A204.1 (cell line): ENCODE data around the gene SPIRE1.

ENCODE experiments used
- FAIRE-seq: peaks from 2 replicates; lab custom pipeline; 2012; peaks lifted over from hg19 to GRCh38; lab: Jason Lieb, UNC

The SPIRE1 gene

DNA sequence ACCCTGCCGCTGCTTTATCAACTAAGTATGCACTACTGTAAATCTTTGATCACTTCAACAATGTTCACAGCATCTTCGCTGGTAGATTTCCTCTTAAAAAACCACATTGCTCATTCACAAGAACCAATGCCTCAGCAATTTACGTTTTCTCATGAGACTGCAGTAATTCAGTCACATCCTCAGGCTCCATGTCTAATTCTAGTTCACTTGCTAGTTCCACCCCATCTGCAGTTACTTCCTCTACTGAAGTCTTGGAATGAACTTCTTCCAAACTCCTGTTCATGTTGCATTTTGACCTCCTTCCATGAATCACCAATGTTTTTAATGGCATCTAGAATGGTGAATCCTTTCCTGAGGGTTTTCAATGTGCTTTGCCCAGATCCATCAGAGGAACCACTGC lies 214.4 kb downstream of the SPIRE1 start:
- FAIRE-seq = no peak

DNA sequence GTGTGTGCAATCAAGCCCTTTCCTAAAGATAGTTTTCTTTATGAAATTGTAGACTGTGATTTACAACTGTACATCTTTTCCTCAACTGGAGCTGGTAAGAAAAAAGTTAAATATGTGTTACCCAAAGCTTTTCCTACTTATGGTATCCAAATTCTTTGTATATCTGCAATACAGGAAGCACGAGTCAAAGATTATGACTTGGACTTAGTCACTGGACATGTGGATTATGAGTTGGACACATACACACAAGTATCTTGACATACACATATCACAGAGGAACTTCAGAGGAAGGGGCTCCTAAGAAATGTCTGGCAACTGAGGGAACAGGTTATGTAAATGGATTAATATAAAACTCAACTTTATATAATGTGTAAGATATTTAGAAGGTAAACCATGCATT lies 215.0 kb downstream of the SPIRE1 start:
- no peak for FAIRE-seq

DNA sequence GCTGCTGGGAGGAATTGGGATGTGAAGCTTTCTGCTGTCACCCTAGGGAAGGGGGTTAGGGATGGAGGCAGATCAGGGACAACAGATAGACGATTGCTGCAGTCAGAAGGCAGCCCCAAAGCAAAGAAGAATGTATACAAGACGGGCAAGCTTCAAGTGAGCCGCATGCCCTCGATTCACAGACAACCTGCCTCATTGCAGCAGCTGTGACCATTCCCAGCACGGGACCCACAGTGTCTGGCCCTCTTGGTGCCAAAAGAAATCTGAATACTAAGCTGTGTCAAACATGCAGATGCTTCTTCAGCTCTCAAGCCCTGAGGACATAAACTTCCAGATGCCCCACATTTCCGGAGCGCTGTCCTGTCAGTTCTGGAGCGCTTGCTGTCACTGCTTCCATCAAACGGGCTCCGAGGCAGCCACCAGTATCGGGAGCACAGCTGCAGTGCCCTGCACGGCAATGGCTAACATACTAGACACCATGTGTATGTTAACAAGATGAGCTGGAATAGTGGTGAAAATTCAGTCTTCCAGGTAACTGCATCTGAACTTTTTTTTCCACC lies 216.4 kb downstream of the SPIRE1 start:
- FAIRE-seq = no peak

DNA sequence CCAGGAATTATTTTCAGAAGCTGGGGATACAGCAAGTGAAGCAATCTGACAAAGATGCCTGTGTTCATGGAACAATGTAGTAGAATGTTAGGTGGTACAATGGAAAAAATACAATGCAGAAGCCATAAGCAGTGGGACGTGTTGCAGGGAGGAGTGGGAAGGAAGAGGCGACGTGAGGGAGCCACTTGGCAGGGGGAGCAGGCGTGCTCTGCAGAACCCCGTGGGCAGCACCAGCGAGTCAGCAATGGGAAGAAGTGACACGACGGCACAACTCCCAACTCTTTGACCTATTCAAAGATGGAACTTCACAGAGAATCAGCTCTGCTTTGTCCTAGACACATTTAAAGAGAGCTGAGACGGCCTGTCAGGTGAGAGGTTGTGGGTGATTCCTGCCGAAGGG lies 219.7 kb downstream of the SPIRE1 start:
- FAIRE-seq = no peak

DNA sequence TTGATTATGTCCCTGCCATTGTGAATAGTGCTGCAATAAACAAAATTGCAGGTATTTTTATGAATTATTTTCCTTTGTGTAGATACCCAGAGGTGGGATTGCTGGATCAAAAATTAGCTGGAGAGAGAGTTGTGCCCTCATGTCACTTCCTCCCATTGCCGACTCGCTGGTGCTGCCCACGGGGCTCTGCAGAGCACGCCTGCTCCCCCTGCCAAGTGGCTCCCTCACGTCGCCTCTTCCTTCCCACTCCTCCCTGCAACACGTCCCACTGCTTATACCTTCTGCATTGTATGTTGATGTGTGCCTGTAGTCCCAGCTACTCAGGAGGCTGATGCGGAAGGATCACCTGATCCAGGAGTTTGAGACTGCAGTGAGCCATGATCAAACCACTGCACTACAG lies 222.0 kb downstream of the SPIRE1 start:
- FAIRE-seq = no peak

DNA sequence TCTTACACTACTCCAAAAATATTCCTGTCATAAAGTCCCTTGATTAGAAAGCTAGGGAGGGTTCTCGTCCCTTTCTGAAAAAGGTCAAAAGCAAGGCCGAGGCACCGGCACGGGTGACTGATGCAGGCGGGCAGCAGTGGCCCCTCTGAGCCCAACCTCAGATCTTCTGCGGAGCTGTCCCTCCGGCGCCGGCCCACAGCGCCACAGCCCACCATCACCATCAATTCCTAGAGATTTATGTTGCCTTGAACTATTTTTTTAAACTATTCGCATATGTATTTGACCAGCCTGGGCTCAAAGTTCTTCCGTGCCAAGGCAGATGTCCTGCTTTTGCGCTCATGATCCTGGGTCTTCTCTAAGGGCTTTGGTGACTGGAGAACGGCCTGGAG lies 223.4 kb downstream of the SPIRE1 start:
- no peak for FAIRE-seq

DNA sequence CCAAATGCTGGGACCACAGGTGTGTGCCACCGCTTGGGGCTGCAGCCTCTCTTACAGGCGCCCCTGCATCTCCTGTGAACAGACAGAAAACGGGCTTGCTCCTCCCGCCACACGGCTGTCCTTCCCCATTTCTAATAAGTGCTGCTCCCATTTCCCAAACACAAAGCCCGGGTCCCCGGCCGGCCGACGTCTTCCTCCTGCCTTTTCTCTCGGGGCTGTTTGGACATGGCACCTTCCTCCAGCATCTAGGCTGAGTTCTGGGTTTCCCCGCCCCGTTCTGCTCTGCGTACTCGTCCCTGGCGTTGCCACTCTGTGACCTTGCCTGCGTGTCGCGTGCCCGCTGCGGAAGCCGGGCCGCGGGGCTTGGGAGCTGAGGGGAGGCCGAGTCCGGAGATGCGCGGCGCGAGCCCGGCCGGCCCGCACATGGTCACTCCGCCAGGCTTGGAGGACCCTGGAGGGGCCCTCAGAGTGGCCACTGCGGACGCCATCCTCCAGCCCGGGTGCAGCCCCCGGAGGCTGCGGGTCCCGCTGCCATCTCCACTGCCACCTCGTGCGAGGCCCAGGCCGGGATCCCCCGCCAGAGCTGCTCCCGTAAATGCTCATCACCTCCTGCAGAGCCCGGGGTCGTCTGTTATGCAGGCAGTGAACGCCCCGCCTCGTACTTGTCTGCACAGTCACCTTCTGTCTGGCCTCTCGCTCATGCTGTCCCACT lies 223.9 kb downstream of the SPIRE1 start:
- FAIRE-seq = no peak

DNA sequence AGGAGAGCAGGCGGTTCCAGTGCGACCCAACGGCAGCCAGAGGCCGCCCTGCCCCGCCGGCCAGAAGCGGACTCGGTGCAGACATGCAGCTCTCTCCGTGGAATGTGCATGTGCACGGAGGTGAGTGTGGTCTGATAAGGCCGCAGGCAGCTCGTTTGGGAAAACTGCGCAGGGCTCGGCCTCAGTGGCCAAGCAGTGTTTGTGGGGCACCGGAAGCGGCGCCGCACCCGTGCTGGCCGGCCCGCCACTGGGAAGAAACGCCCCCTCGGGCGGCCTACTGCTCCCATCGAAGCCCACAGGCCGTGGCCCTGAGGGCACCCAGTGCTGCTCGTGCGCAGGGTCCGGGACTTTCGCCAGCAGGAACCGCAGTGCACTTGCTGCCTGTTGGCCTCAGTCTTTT lies 225.0 kb downstream of the SPIRE1 start:
- FAIRE-seq = no peak

DNA sequence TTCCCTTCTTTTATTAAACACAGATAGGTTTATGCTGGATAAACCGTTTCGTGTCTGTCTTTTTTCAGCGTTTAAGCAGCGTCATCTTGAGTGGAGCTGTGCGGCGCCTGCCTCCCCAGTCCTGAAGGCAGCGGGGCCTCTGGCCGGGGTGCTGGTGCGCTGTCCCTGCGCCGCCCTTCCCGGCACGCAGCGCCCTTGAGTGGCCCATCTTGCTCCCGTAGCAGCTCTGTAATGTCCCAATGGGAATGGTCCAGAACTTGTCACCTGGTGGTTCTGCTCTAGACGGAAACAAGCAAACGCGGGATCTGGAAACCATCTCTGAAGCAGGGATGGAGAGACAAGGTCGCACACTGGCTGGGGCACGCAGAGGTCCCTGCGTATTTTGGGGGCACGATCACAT lies 225.7 kb downstream of the SPIRE1 start:
- FAIRE-seq = no peak

DNA sequence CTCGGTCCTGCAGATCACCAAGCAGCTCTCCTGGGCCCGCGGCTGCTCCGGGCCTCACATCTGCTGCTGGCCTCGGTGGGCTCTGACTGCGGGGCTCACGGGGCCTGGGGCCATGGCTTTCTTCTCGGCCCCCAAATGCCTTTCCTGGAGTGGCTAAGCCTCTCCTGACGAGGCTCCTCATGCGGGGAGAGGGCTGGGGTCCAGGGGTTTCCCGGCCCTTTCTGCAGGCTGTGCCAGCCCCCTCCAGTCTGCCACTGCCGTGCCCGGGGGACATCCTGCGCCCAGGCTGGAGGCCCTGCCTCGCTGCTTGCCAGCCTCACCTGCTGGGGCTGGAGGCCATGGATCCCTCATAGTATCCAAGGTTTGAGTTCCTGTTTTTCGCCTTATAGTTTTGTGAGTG lies 226.3 kb downstream of the SPIRE1 start:
- FAIRE-seq = no peak

DNA sequence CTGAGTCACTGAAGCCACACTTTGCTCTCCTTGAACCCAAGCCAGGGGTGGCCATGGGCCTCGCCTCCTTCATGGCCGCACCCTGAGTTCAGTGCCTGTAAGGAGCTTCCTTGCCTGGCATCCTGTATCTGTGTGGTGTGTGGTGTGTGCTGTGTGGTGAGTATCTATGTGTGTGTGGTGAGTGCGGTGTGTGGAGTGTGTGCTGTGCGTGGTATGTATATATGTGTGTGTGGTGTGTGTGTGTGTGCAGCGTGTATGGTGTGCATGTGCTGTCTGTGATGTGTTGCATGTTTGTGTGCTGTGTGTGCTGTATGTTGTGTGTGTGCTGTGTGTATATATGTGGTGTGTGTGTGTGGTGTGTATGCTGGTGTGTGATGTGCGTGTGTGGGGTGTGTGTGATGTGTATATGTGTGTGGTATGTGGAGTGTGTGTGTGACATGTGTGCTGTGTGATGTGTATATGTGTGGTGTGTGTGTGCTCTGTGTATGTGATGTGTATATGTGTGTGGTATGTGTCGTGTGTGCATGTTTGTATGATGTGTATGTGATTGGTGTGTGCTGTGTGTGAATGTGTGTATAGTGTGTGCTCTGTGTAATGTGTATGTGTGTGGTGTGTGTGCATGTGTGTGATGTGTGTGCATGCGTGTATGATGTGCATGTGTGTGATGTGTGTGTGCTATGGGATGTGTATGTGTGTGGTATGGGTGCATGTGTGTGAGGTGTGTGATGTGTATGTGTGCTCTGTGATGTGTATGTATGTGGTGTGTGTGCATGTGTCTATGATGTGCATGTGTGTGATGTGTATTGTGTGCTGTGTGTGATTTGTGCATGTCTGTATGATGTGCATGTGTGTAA lies 227.5 kb downstream of the SPIRE1 start:
- no peak for FAIRE-seq

DNA sequence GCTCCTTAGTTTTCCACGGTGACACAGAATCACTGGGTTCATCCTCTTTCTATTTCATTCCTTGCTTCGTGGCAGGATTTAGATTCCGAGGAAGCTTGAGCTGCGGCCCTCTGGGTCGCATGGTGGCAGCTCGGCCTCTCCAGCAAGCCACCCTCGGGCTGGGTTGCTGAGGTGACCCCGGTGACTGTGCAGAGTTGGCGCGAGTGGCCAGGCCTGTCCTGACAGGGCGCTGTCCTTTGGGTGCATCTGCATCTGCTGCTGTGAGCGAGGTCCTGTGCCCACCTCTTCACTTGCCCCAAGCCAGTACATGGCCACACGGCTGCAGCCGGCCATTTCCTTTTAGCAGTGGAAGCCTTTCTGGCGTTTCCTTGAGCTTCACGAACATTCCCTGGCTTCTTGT lies 228.4 kb downstream of the SPIRE1 start:
- no peak for FAIRE-seq

DNA sequence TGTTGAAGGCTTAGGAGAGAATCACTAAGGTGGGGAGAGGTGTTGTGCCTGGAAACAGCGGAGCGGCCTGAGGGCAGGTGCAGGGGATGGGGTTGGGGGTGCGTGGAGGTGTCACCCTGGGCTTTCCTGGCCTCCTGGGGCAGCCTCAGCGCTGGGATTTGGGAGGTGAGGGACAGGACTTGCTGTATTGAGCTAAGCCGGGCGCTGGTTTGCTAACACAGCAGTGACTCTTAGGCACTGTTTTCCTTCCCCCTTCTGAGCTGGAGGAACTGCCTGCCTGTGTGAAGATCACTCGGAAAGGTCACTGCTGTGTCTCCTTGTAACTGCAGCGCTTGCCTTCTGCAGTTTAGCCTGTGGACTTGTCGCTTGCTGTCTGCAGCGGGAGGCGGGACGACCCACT lies 229.0 kb downstream of the SPIRE1 start:
- FAIRE-seq = no peak

DNA sequence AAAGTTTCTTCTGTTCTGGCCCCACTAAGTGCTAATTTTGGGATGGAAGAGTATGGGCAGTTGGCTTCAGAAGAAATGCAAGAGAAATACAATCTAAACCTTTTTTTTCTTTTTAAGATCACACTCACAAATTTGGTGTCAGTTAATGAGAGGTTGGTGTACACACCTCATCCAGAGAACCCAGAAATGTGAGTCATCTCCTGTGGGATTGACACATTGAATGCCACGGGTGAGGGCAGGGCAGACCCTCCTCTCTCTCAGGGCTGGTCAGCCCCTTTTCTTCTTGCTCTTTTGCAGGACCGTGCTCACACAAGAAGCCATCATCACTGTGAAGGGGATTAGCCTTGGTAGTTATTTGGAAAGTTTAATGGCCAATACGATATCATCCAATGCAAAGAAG lies 231.0 kb downstream of the SPIRE1 start:
- no peak for FAIRE-seq

DNA sequence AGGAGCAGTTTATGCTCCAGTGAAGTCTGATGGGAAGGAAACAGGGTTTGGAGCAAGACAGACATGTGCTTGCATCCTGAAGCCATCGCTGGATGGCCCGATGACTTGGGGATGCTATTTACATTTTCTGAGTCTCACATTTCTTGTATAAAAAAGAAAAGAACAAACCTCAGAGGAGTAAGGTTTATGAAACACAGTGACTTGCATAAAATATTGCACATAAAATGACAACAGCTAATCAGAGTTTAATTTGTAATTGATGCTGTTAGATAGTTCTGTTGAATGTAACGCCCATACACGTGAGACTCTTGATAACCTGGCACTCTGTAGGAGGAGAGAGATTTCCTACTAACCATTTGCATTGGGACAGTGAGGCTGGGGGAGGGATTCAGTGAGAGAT lies 233.7 kb downstream of the SPIRE1 start:
- no peak for FAIRE-seq

DNA sequence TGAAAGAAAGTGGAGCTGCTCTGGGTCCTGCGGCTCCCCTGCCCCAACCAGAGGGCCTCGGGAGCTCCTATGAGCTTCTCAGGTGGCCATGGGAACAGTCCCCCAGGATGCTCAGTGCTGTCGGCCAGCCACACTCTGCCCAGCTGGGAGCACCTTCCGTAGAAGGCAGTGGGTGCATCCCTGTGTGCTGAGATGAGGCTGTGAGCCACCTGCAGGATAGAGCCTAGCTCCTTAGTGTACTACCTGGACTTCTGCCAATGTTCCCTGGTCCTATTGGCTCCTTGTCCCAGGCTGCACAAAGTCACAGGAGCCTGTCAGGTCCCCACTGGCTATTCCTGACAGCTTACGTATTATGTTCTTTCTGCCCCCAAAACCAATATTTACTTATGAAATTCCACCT lies 234.1 kb downstream of the SPIRE1 start:
- FAIRE-seq = no peak

DNA sequence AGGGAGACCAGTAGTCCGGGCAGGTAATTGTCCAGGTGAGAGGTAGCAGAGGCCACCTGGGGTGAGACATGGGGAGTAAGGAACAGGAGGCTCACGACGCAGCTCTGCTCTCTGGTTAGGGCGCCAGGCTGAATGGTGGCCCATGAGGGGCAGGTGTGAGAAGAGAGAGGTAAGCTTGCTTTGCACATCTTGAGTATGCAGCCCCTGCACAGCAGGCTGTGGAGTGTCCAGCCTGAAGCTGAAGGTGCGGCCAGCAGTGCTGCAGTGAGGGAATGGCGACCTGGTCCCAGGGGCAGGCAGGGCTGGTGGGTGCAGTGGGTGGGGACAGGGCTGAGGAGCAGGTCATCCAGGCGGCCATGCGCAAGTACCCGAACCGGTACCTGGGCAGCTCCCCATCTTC lies 234.5 kb downstream of the SPIRE1 start:
- FAIRE-seq = no peak

DNA sequence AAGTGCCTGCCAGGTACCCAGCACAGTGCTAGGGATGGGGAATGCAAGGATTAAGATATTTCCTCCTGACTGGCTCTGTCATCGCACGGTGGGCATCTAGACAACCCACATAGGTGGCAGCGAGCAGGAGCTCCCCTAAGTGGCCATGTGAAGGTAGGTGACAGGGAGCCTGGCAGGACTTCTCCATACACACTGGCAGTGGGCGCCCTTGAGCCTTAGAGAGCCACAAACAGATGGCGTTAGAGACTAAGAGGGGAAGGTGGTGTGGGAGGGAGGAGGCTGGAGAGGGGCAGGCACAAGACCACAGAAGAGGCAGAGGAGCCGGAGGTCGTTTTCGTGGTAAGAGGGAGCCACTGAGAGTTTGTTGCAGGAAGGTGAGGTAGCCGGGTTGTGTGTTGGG lies 235.0 kb downstream of the SPIRE1 start:
- FAIRE-seq = no peak

DNA sequence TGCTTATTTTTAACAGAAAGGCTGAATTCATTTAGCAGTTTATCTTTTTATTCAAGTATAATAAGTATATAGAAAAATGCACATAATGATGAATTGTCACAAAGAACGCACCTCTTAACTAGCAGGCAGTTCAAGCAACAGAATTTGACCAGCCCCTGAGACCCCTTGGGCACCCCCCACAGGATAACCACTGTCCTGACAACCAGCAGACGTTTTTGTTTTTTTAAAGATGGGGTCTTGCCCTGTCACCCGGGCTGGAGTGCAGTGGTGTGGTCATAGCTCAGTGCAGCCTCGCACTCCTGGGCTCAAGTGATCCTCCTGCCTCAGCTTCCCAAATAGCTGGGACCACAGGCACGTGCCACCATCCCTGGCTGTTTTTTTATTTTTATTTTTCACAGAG lies 236.2 kb downstream of the SPIRE1 start:
- FAIRE-seq = no peak

DNA sequence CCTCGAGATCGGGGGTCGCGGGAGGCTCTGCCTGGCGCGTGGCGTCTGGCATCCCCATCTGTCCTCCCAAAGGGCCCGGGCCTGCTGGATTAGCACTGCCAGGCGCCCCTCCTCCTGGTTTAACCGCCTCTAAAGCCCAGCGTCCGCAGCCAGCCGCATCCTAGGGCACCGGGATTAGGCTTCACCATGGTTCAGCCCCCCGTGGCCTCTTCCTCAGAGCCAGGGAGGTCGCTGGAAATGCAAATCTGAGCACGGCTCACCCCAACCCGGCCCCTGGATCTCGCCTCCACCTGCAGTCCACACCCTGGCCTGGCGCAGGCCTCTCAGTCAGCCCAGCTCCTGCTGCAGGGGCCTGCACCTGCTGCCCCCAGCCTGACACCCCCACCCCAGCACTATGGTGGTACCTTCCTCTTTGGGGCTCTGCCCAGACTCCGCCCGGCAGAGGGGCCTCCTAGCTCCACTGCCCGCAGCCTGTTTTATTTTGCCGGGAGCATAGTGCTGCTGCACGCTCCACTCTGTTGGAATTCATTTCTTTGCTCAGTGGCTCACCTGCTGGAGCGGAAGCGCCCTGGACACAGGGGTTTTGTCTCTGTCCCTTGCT lies 237.0 kb downstream of the SPIRE1 start:
- FAIRE-seq = no peak

DNA sequence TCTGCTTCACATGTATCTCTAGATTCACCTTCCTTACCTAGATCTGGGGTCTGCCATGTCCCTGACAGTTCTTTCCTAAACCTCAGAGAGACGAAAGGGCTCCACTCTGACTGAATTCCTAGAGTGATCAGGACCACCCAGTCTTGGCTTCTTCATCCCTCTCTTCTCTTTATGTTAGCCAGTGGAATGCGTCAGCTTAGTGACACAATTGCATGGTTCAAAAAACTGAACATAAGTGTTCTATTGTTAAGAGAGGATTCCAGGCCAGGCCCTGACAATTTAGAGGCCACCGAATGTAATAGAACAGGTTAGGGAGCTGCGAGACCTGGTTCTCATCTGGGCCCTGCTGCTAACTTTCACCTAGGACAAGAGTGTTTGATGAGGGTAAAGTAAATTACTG lies 240.2 kb downstream of the SPIRE1 start:
- no peak for FAIRE-seq

DNA sequence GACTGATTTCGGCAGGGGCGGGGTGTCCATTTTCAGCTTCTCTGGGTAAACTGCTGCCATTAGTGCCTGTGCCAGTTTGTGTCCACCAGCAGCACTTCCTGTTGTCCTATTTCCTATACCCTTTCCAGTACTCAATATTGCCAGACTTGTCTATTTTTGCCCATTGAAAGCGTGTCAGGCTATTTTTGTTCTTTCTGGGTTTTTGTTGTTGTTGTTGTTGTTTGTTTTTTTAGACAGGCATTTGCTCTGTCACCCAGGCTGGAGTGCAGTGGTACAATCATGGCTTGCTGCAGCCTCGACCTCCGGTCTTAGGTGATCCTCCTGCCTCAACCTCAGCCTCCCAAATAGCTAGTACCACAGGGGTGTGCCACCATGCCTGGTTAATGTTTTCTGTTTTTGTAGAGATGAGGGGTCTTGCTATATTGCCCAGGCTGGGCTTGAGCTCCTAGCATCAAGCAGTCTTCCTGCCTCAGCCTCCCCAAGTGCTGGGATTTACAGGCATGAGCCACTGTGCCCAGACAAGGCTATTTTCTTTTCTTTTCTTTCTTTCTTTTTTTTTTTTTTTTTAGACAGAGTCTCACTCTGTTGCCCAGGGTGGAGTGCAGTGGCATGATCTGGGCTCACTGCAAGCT lies 241.7 kb downstream of the SPIRE1 start:
- FAIRE-seq = no peak

DNA sequence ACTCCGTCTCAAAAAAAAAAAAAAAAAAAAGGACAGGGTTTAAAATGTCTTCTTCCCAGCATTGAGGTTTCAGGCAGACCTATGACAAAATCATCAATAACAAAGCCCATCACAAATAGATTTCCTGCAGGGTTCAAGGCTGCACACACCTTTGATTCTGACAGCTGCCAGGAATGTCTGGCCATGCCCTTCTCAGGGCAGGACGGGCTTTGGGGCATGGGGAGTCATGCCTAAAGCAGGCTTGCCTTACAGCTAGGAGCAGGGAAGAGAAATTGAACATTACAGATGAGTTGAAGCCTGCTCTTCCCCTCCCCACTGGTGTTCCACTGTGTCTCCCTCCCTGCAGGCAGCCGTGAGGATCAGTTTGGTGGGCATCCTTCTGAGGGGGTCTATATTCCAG lies 246.5 kb downstream of the SPIRE1 start:
- FAIRE-seq = no peak
